HCT116 (cell line): ENCODE results near the gene CCDC83. TPM values are rescaled to one million over a fixed set of nuclear protein-coding genes. Genes with fewer than 3 reads are reported as not detected.

Experiments
- ATAC-seq: fragments of 200-7000 bp; cut with Tn5 transposase; 2 replicates; pipeline ENCODE4 v1.9.1; 2020; ENCODE audit warnings: mild to moderate bottlenecking, moderate library complexity
- BruUV-seq: library from RNA; stranded (reverse); fragments of 400-500 nt; replicated peaks from 2 replicates; lab custom pipeline; 2021; lab: Mats Ljungman, UMichigan
- CTCF ChIA-PET: fragments of 300-600 bp; sonication (Branson Sonifier 250); formaldehyde crosslinking; loops from one replicate; lab custom pipeline; 2021; ENCODE audit warnings: antibody characterized with exemption; lab: Charles Lee
- POLR2A ChIA-PET: fragments of 300-600, 350-600 bp; sonication (Branson Sonifier 250); formaldehyde crosslinking; loops from one replicate; lab custom pipeline; 2021; ENCODE audit warnings: antibody characterized with exemption; lab: Charles Lee
- RAD21 ChIA-PET, 2 experiments: fragments of 300-600 bp; sonication (Branson Sonifier 250); formaldehyde crosslinking; loops; one replicate each; lab custom pipeline; 2023; ENCODE audit warnings: low total read pairs in 2 of 2; ENCODE audit not compliant: uncharacterized antibody in 2 of 2, unreplicated experiment in 2 of 2, low non-redundant PET in 1 of 2; lab: Charles Lee
- DNase-seq: peaks from one replicate; pipeline ENCODE4 v3.0.0-alpha.2; 2010; ENCODE audit warnings: low read depth, low spot score
- H2AFZ ChIP-seq: fragments of 200-600 bp; shearing (Covaris generic), sonication (generic); 2 replicates; pipeline ENCODE4 v1.6.1; 2017; ENCODE audit warnings: low read depth, mixed run types, mixed read lengths, antibody characterized with exemption, low read length; ENCODE audit not compliant: poor library complexity, severe bottlenecking
- H3K27ac ChIP-seq: 2 replicates; pipeline ENCODE4 v1.5.1; 2012; ENCODE audit warnings: low read depth, low read length
- H3K27me3 ChIP-seq: fragments of 200-600 bp; sonication (generic); 2 replicates; pipeline ENCODE4 v1.6.1; 2016; ENCODE audit warnings: mixed run types, low read length, mixed read lengths; ENCODE audit not compliant: insufficient read depth
- H3K36me3 ChIP-seq, 2 experiments: fragments of 200-500 bp in 1 of 2; fragments of 200-600 bp in 1 of 2; sonication (Bioruptor generic) in 1 of 2; sonication (generic) in 1 of 2; 2 replicates each; pipeline versions ENCODE4 v1.5.1 to v1.6.1; 2014 to 2016; ENCODE audit warnings: low read length in 2 of 2, inconsistent platforms in 1 of 2, mixed read lengths in 1 of 2, mixed run types in 1 of 2; ENCODE audit not compliant: insufficient read depth in 2 of 2, control insufficient read depth in 1 of 2
- H3K4me1 ChIP-seq, 2 experiments: fragments of 200-600 bp in 1 of 2; sonication (generic) in 1 of 2; 2 replicates each; pipeline versions ENCODE4 v1.5.1 to v1.6.1; 2012 to 2017; ENCODE audit warnings: low read length in 2 of 2, inconsistent platforms in 1 of 2, mild to moderate bottlenecking in 1 of 2, mixed read lengths in 1 of 2, mixed run types in 1 of 2, moderate library complexity in 1 of 2; ENCODE audit not compliant: insufficient read depth in 2 of 2, control insufficient read depth in 1 of 2
- H3K4me2 ChIP-seq: fragments of 200-600 bp; sonication (generic); 2 replicates; pipeline ENCODE4 v1.6.1; 2017; ENCODE audit warnings: mixed run types, low read length, mixed read lengths
- H3K4me3 ChIP-seq, 2 experiments: fragments of 200-600 bp in 1 of 2; sonication (generic) in 1 of 2; replicated peaks in 1 of 2; 2 replicates each; pipeline ENCODE4 v1.5.1; 2011 to 2016; ENCODE audit warnings: low read length in 2 of 2, control low read depth in 1 of 2, low read depth in 1 of 2, mild to moderate bottlenecking in 1 of 2, mixed read lengths in 1 of 2, mixed run types in 1 of 2
- H3K79me2 ChIP-seq: fragments of 200-600 bp; sonication (generic); 2 replicates; pipeline ENCODE4 v1.6.1; 2017; ENCODE audit warnings: mild to moderate bottlenecking, mixed run types, low read length, moderate library complexity, mixed read lengths; ENCODE audit not compliant: insufficient read depth
- H3K9ac ChIP-seq: fragments of 200-600 bp; sonication (generic); 2 replicates; pipeline ENCODE4 v1.6.1; 2016; ENCODE audit warnings: low read length, mixed read lengths
- H3K9me2 ChIP-seq: fragments of 200-600 bp; sonication (generic), shearing (Covaris generic); 2 replicates; pipeline ENCODE4 v1.6.1; 2017; ENCODE audit warnings: mixed run types, mild to moderate bottlenecking, moderate library complexity; ENCODE audit not compliant: insufficient read depth
- H3K9me3 ChIP-seq, 2 experiments: fragments of 200-500 bp in 1 of 2; fragments of 200-600 bp in 1 of 2; sonication (Bioruptor generic) in 1 of 2; sonication (generic) in 1 of 2; 2 replicates each; pipeline ENCODE4 v1.6.1; 2014 to 2017; ENCODE audit warnings: low read length in 2 of 2, mixed read lengths in 2 of 2, inconsistent platforms in 1 of 2, low read depth in 1 of 2, mild to moderate bottlenecking in 1 of 2, mixed run types in 1 of 2, moderate library complexity in 1 of 2; ENCODE audit not compliant: control insufficient read depth in 1 of 2, insufficient read depth in 1 of 2
- H4K20me1 ChIP-seq: fragments of 200-600 bp; sonication (generic), shearing (Covaris generic); 2 replicates; pipeline ENCODE4 v1.6.1; 2017; ENCODE audit warnings: mixed run types, mild to moderate bottlenecking, moderate library complexity; ENCODE audit not compliant: insufficient read depth
- JUND ChIP-seq: IDR thresholded peaks from 2 replicates; pipeline ENCODE4 v1.6.1; 2012
- SIN3A ChIP-seq: IDR thresholded peaks from 2 replicates; pipeline ENCODE4 v1.6.1; 2012; ENCODE audit warnings: low read depth
- YY1 ChIP-seq: IDR thresholded peaks from 2 replicates; pipeline ENCODE4 v1.6.1; 2011; ENCODE audit warnings: low read length, low read depth, moderate library complexity, mild to moderate bottlenecking; ENCODE audit not compliant: insufficient replicate concordance; ENCODE audit errors: extremely low read depth
- intact Hi-C: fragments of 100-400 bp; cut with micrococcal nuclease; formaldehyde crosslinking; loops from 2 replicates; pipeline ENCODE4 v1.10.0; 2022
- total RNA-seq: library from RNA; stranded (reverse); gene quantifications from one replicate; pipeline ENCODE4 v1.2.1, GENCODE V29; 2021; ENCODE audit not compliant: unreplicated experiment

The CCDC83 gene
- total RNA-seq, 1 experiment from 2014 or later, result not detected

GRCh38 chr11:85961930-85962363, 106.8 kb downstream of the CCDC83 start:
- Histone ChIP-seq H3K4me2 (no peak overlapping the region), H3K27ac (no peak overlapping the region), H3K4me3 (no peak overlapping the region), H2AFZ (no peak overlapping the region), H3K36me3 (peaks cover 0 to 3% of the 10 kb centered on the region in 2 experiments; a peak in 1 of 4 replicates), H4K20me1 (no peaks in the 10 kb centered on the region), H3K9ac (no peak overlapping the region), H3K27me3 (no peaks in the 10 kb centered on the region), H3K79me2 (peaks cover 4% of the 10 kb centered on the region; the same call in 1 of the 2 replicates), H3K4me1 (no peaks in the 10 kb centered on the region), H3K9me3 (no peaks in the 10 kb centered on the region), H3K9me2 (no peaks in the 10 kb centered on the region)
- no peak for TF ChIP-seq SIN3A
- TF ChIP-seq JUND, result no peak
- ChIA-PET POLR2A (no interaction called here), CTCF (no interaction called here), RAD21 (no interaction called here)
- intact Hi-C loops, result no loop called here
- BruUV-seq, result no TSS peak
- ATAC-seq (no peak), DNase-seq (no peak)

GRCh38 chr11:85965202-85965601, 110.0 kb downstream of the CCDC83 start:
- Histone ChIP-seq H3K9me2 (no peaks in the 10 kb centered on the region), H4K20me1 (no peaks in the 10 kb centered on the region), H3K27me3 (no peaks in the 10 kb centered on the region), H3K9me3 (no peaks in the 10 kb centered on the region), H3K4me3 (no peak overlapping the region)
- RAD21 ChIA-PET, result no interaction called here
- no TSS peak for BruUV-seq
- TF ChIP-seq YY1, result no peak
- TF ChIP-seq, all 23 proteins: peak for 0
- Histone ChIP-seq H2AFZ (no peak overlapping the region), H3K9ac (no peak overlapping the region), H3K36me3 (0 out of 4 replicates have a peak, but pooled peaks cover 0 to 3% of the 10 kb centered on the region in 2 experiments), H3K79me2 (peaks cover 4% of the 10 kb centered on the region; the same call in 1 of the 2 replicates), H3K4me2 (no peak overlapping the region), H3K4me1 (no peaks in the 10 kb centered on the region), H3K27ac (no peak overlapping the region)
- DNase-seq, result no peak
- ChIA-PET CTCF (no interaction called here), POLR2A (no interaction called here)
- ATAC-seq, result no peak
- intact Hi-C loops, result no loop called here
